ENCODE results near the gene PLPPR1. TPM values are rescaled to one million over a fixed set of nuclear protein-coding genes. Genes with fewer than 3 reads are reported as not detected.

PLPPR1 gene
- polyA plus RNA-seq, 1 donor from 2014 or later: 157 TPM

GRCh38 chr9:101034222-101034621 lies 5.7 kb downstream of the PLPPR1 start:
- Histone ChIP-seq H3K9me3 (ENCODE audit: low read length) (no peaks in the 10 kb centered on the region), H4K20me1 (ENCODE audit: insufficient read depth) (no peaks in the 10 kb centered on the region), H3K27ac (ENCODE audit: low read length) (no peak overlapping the region), H3K79me2 (replicated peaks; ENCODE audit: insufficient read depth, low read length) (peaks cover 31% of the 10 kb centered on the region), H2AFZ (ENCODE audit: low read depth, low read length) (no peak overlapping the region), H3F3A (ENCODE audit: insufficient read depth, low read length, poor library complexity, severe bottlenecking) (no peaks in the 10 kb centered on the region), H3K9me2 (ENCODE audit: insufficient read depth, low read length) (no peaks in the 10 kb centered on the region), H3K4me3 (ENCODE audit: low read length) (no peak overlapping the region), H3K27me3 (ENCODE audit: insufficient read depth, low read depth, low read length) (no peaks in the 10 kb centered on the region), H3K4me2 (ENCODE audit: low read length) (no peak overlapping the region), H3K9ac (ENCODE audit: low read length) (no peak overlapping the region), H3K36me3 (ENCODE audit: insufficient read depth, low read length) (no peaks in the 10 kb centered on the region)
- TF ChIP-seq TAF1 (IDR thresholded peaks at IDR 0.05; ENCODE audit: low read depth) (no peak), EZH2 (IDR thresholded peaks at IDR 0.05; ENCODE audit: borderline replicate concordance, insufficient read depth, low read length, poor library complexity, severe bottlenecking) (no peak), RAD21 (conservative IDR thresholded peaks at IDR 0.05) (no peak), POLR2AphosphoS5 (IDR thresholded peaks at IDR 0.05) (no peak), REST (IDR thresholded peaks at IDR 0.05; ENCODE audit: borderline replicate concordance) (no peak), MXI1 (conservative IDR thresholded peaks at IDR 0.05; ENCODE audit: poor library complexity, severe bottlenecking) (no peak), SMC3 (conservative IDR thresholded peaks at IDR 0.05; ENCODE audit: poor library complexity) (no peak), EP300 (conservative IDR thresholded peaks at IDR 0.05; ENCODE audit: poor library complexity, severe bottlenecking) (no peak)
- TF ChIP-seq, protein P1, sequence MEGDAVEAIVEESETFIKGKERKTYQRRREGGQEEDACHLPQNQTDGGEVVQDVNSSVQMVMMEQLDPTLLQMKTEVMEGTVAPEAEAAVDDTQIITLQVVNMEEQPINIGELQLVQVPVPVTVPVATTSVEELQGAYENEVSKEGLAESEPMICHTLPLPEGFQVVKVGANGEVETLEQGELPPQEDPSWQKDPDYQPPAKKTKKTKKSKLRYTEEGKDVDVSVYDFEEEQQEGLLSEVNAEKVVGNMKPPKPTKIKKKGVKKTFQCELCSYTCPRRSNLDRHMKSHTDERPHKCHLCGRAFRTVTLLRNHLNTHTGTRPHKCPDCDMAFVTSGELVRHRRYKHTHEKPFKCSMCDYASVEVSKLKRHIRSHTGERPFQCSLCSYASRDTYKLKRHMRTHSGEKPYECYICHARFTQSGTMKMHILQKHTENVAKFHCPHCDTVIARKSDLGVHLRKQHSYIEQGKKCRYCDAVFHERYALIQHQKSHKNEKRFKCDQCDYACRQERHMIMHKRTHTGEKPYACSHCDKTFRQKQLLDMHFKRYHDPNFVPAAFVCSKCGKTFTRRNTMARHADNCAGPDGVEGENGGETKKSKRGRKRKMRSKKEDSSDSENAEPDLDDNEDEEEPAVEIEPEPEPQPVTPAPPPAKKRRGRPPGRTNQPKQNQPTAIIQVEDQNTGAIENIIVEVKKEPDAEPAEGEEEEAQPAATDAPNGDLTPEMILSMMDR (IDR thresholded peaks at IDR 0.05; ENCODE audit: poor library complexity, severe bottlenecking): no peak

DNA sequence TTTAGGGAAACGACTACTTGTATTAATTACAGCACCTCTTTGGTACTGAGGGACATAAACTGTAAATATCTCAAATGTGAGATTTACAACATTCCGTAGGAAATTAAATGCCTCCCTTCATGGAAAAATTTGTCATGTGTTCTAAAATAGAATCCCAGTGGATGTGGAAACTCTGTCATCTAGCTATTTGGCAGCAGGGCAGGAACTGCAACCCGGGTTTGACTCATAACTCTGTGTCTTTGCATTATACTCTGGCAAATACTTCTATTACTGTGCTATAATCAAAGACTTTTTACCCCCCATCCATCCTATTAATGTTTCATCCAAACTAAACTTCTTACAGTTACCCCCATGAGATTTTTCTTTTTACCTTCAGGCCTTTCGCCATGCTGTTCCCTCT lies 6.6 kb downstream of the PLPPR1 start:
- Histone ChIP-seq H2AFZ (ENCODE audit: low read depth, low read length) (no peak overlapping the region), H3K27ac (ENCODE audit: low read length) (no peak overlapping the region), H3K4me3 (ENCODE audit: low read length) (no peak overlapping the region), H3K36me3 (ENCODE audit: insufficient read depth, low read length) (no peaks in the 10 kb centered on the region), H3F3A (ENCODE audit: insufficient read depth, low read length, poor library complexity, severe bottlenecking) (no peaks in the 10 kb centered on the region), H3K9me2 (ENCODE audit: insufficient read depth, low read length) (no peaks in the 10 kb centered on the region), H3K9me3 (ENCODE audit: low read length) (no peaks in the 10 kb centered on the region), H3K79me2 (replicated peaks; ENCODE audit: insufficient read depth, low read length) (peaks cover 31% of the 10 kb centered on the region), H3K4me2 (ENCODE audit: low read length) (no peak overlapping the region), H3K9ac (ENCODE audit: low read length) (no peak overlapping the region), H4K20me1 (ENCODE audit: insufficient read depth) (no peaks in the 10 kb centered on the region), H3K27me3 (ENCODE audit: insufficient read depth, low read depth, low read length) (no peaks in the 10 kb centered on the region)
- TF ChIP-seq EP300 (conservative IDR thresholded peaks at IDR 0.05; ENCODE audit: poor library complexity, severe bottlenecking) (no peak), SMC3 (conservative IDR thresholded peaks at IDR 0.05; ENCODE audit: poor library complexity) (no peak), TAF1 (IDR thresholded peaks at IDR 0.05; ENCODE audit: low read depth) (no peak), EZH2 (IDR thresholded peaks at IDR 0.05; ENCODE audit: borderline replicate concordance, insufficient read depth, low read length, poor library complexity, severe bottlenecking) (no peak), MXI1 (conservative IDR thresholded peaks at IDR 0.05; ENCODE audit: poor library complexity, severe bottlenecking) (no peak), REST (IDR thresholded peaks at IDR 0.05; ENCODE audit: borderline replicate concordance) (no peak), RAD21 (conservative IDR thresholded peaks at IDR 0.05) (no peak), POLR2AphosphoS5 (IDR thresholded peaks at IDR 0.05) (no peak)
- TF ChIP-seq, protein P1 (IDR thresholded peaks at IDR 0.05; ENCODE audit: poor library complexity, severe bottlenecking): no peak

Data from neural cell (in vitro differentiated cells).